Osteoblast (primary cell): ENCODE results near the gene COBLL1. TPM values are rescaled to one million over a fixed set of nuclear protein-coding genes. Genes with fewer than 3 reads are reported as not detected.

Experiments
- DNase-seq: peaks from one replicate; pipeline ENCODE4 v3.0.0; 2011; ENCODE audit warnings: low spot score, mixed read lengths; ENCODE audit not compliant: insufficient read length; ENCODE audit errors: missing footprints
- H2AFZ ChIP-seq: 2 replicates; pipeline ENCODE4 v1.6.0; 2011; ENCODE audit warnings: mild to moderate bottlenecking, low read length
- H3K27ac ChIP-seq: 2 replicates; pipeline ENCODE4 v1.5.1; 2011; ENCODE audit warnings: mild to moderate bottlenecking, low read depth, low read length, moderate library complexity
- H3K27me3 ChIP-seq: 2 replicates; pipeline ENCODE4 v1.6.0; 2012; ENCODE audit warnings: mild to moderate bottlenecking, control low read depth, inconsistent platforms, low read length, moderate library complexity; ENCODE audit not compliant: insufficient read depth
- H3K36me3 ChIP-seq: 2 replicates; pipeline ENCODE4 v1.5.1; 2011; ENCODE audit warnings: mild to moderate bottlenecking, low read length, control low read depth, moderate library complexity; ENCODE audit not compliant: insufficient read depth
- H3K4me1 ChIP-seq: 2 replicates; pipeline ENCODE4 v1.5.1; 2011; ENCODE audit warnings: mild to moderate bottlenecking, low read length, control low read depth, moderate library complexity; ENCODE audit not compliant: insufficient read depth
- H3K4me2 ChIP-seq: 2 replicates; pipeline ENCODE4 v1.6.0; 2011; ENCODE audit warnings: mild to moderate bottlenecking, low read length; ENCODE audit not compliant: insufficient read depth
- H3K4me3 ChIP-seq: fragments of 200-600 bp; sonication (generic); 3 replicates; pipeline ENCODE4 v1.5.1; 2012; ENCODE audit warnings: mild to moderate bottlenecking, low read length, inconsistent platforms; ENCODE audit not compliant: insufficient read depth
- H3K79me2 ChIP-seq: 2 replicates; pipeline ENCODE4 v1.6.0; 2012; ENCODE audit warnings: mild to moderate bottlenecking, low read length, control low read depth, inconsistent platforms; ENCODE audit not compliant: insufficient read depth
- H3K9me3 ChIP-seq: 2 replicates; pipeline ENCODE4 v1.5.1; 2011; ENCODE audit warnings: low read depth, low read length, control low read depth
- H4K20me1 ChIP-seq: 2 replicates; pipeline ENCODE4 v1.6.0; 2012; ENCODE audit warnings: mild to moderate bottlenecking, low read length, control low read depth; ENCODE audit not compliant: insufficient read depth
- CTCF ChIP-seq: IDR thresholded peaks from 2 replicates; pipeline ENCODE4 v1.5.1; 2011; ENCODE audit warnings: mild to moderate bottlenecking, low read depth, low read length, moderate library complexity; ENCODE audit errors: extremely low read depth
- total RNA-seq: library from RNA; depleted of rRNA; stranded (reverse); fragments of >200 nt; gene quantifications from 2 replicates; pipeline ENCODE4 v1.2.3, GENCODE V29; 2012

Gene COBLL1
- total RNA-seq, 1 donor = 10.9 TPM

- TF ChIP-seq CTCF = no peak
- DNase-seq = peak; percentile 75
- Histone ChIP-seq H3K79me2 (no peaks in the 10 kb centered on the region), H3K4me1 (peaks cover 25% of the 10 kb centered on the region), H2AFZ (no peak overlapping the region), H3K4me3 (no peak overlapping the region), H4K20me1 (no peaks in the 10 kb centered on the region), H3K4me2 (peak overlapping the region; percentile 38), H3K27ac (peak overlapping the region; percentile 71), H3K36me3 (no peaks in the 10 kb centered on the region), H3K27me3 (no peaks in the 10 kb centered on the region), H3K9me3 (no peaks in the 10 kb centered on the region)
Observed at GRCh38 chr2:164657129-164657528, 184.5 kb downstream of the COBLL1 start.

GRCh38 chr2:164655750-164656149, 185.9 kb downstream of the COBLL1 start:
- H3K79me2 ChIP-seq = no peaks in the 10 kb centered on the region
- H3K4me2 ChIP-seq = no peak overlapping the region
- H3K4me1 ChIP-seq = peaks cover 20% of the 10 kb centered on the region
- H3K27ac ChIP-seq = peak overlapping the region; percentile 12
- no peaks in the 10 kb centered on the region for H3K9me3 ChIP-seq
- H3K4me3 ChIP-seq = no peak overlapping the region
- H4K20me1 ChIP-seq = no peaks in the 10 kb centered on the region
- H3K27me3 ChIP-seq = no peaks in the 10 kb centered on the region
- TF ChIP-seq CTCF = peak; percentile 42
- no peaks in the 10 kb centered on the region for H3K36me3 ChIP-seq
- DNase-seq = no peak
- no peak overlapping the region for H2AFZ ChIP-seq

GRCh38 chr2:164655336-164655735, 186.3 kb downstream of the COBLL1 start:
- peak overlapping the region; percentile 12 for H3K27ac ChIP-seq
- no peak overlapping the region for H2AFZ ChIP-seq
- no peaks in the 10 kb centered on the region for H3K27me3 ChIP-seq
- no peak for DNase-seq
- no peak for TF ChIP-seq CTCF
- H3K4me1 ChIP-seq = peaks cover 20% of the 10 kb centered on the region
- no peaks in the 10 kb centered on the region for H3K79me2 ChIP-seq
- H3K36me3 ChIP-seq = no peaks in the 10 kb centered on the region
- no peak overlapping the region for H3K4me2 ChIP-seq
- no peaks in the 10 kb centered on the region for H4K20me1 ChIP-seq
- no peak overlapping the region for H3K4me3 ChIP-seq
- no peaks in the 10 kb centered on the region for H3K9me3 ChIP-seq

- Histone ChIP-seq H3K4me1 (peaks cover 8% of the 10 kb centered on the region), H3K4me2 (no peak overlapping the region), H3K27ac (no peak overlapping the region), H3K79me2 (no peaks in the 10 kb centered on the region), H4K20me1 (no peaks in the 10 kb centered on the region), H3K27me3 (no peaks in the 10 kb centered on the region), H3K9me3 (no peaks in the 10 kb centered on the region), H2AFZ (no peak overlapping the region), H3K4me3 (no peak overlapping the region), H3K36me3 (no peaks in the 10 kb centered on the region)
- no peak for DNase-seq
- TF ChIP-seq CTCF = no peak
Observed at GRCh38 chr2:164651361-164651760, 190.3 kb downstream of the COBLL1 start.
